Measurements from ENCODE around the gene HBE1. TPM values are rescaled to one million over a fixed set of nuclear protein-coding genes. Genes with fewer than 3 reads are reported as not detected.
A peak's percentile ranks its signal among the peaks of the same experiment; 100 is the strongest.

HBE1 gene
- total and polyA plus RNA-seq, 2 of the 8 experiments (the other 6 are each of a cell fraction or from before 2014, with no cell fraction given) = 0.39 TPM; not detected in 1

DNA sequence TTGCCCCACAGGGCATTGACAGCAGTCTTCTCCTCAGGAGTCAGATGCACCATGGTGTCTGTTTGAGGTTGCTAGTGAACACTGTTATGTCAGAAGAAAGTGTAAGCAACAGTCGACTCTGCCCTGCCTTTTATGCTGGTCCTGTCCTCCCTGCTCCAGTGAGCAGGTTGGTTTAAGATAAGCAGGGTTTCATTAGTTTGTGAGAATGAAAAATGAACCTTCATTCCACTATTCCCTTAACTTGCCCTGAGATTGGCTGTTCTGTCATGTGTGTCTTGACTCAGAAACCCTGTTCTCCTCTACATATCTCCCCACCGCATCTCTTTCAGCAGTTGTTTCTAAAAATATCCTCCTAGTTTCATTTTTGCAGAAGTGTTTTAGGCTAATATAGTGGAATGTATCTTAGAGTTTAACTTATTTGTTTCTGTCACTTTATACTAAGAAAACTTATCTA lies 35.3 kb downstream of the HBE1 start, which contains the start of gene HBD:
TSS of gene HBD (minus strand) at position 103 of the 454 bp plus-strand sequence. CDS start at position 53, 50 bp downstream.
- Histone ChIP-seq H3K4ac (replicated peaks; ENCODE audit: insufficient read length, low read depth, low read length) (no peak within 1 kb of the TSS), H3K23me2 (ENCODE audit: low read depth, low read length) (no peaks in the 10 kb centered on the region; the same call in 1 of the 2 replicates), H3K4me2 (ENCODE audit: insufficient read depth in 1 of 2, low read depth in 2 of 2, low read length in 2 of 2) (no peak within 1 kb of the TSS), H3K23ac (ENCODE audit: insufficient read length) (no peak within 1 kb of the TSS), H2BK120ac (replicated peaks; ENCODE audit: low read depth, low read length) (no peak within 1 kb of the TSS), H4K8ac (ENCODE audit: extremely low read depth, insufficient read depth, low read length) (no peak within 1 kb of the TSS), H4K20me1 (replicated peaks in 1 of 2; ENCODE audit: control insufficient read depth in 1 of 2, insufficient read depth in 2 of 2, low read length in 2 of 2) (no peaks in the 10 kb centered on the region), H3K27ac (ENCODE audit: low read depth, low read length) (no peak within 1 kb of the TSS), H4K5ac (ENCODE audit: insufficient read length, low read depth, low read length) (no peak within 1 kb of the TSS), H4K91ac (replicated peaks; ENCODE audit: insufficient read length, low read length) (no peak within 1 kb of the TSS), H3K4me3 (ENCODE audit: extremely low read depth in 1 of 4, insufficient read depth in 2 of 4, low read depth in 3 of 4, low read length in 4 of 4) (no peak within 1 kb of the TSS), H2BK20ac (ENCODE audit: low read length) (no peak within 1 kb of the TSS), H2BK15ac (ENCODE audit: low read length) (no peak within 1 kb of the TSS), H2BK5ac (ENCODE audit: low read depth, low read length) (no peak within 1 kb of the TSS), H3K9ac (replicated peaks in 1 of 4; ENCODE audit: extremely low read depth in 1 of 4, low read depth in 3 of 4, low read length in 3 of 4) (no peak within 1 kb of the TSS), H3K36me3 (ENCODE audit: control insufficient read depth in 2 of 4, insufficient read depth in 4 of 4, low read length in 3 of 4) (no peaks in the 10 kb centered on the region), H3K9me3 (ENCODE audit: insufficient read depth in 2 of 2, low read depth in 1 of 2, low read length in 1 of 2) (no peaks in the 10 kb centered on the region), H3K56ac (replicated peaks; ENCODE audit: insufficient read length, low read depth, low read length) (no peak within 1 kb of the TSS), H2BK12ac (ENCODE audit: low read depth, low read length) (no peak within 1 kb of the TSS), H2AFZ (ENCODE audit: low read length) (peak within 1 kb of the TSS; percentile 44; the same call in 1 of the 2 replicates), H3K27me3 (replicated peaks in 1 of 4; ENCODE audit: control insufficient read depth in 3 of 4, extremely low read depth in 1 of 4, insufficient read depth in 3 of 4, low read length in 3 of 4) (no peaks in the 10 kb centered on the region), H2AK5ac (ENCODE audit: low read depth, low read length) (no peak within 1 kb of the TSS), H3K79me2 (ENCODE audit: control insufficient read depth in 1 of 2, insufficient read depth in 2 of 2, low read length in 2 of 2) (no peaks in the 10 kb centered on the region), H3K79me1 (ENCODE audit: low read depth, low read length) (no peaks in the 10 kb centered on the region), H3K4me1 (replicated peaks in 1 of 4; ENCODE audit: control insufficient read depth in 3 of 4, insufficient read depth in 4 of 4, low read length in 3 of 4) (no peaks in the 10 kb centered on the region), H3K14ac (ENCODE audit: insufficient read length) (no peak within 1 kb of the TSS), H3K18ac (ENCODE audit: extremely low read depth, low read length) (no peak within 1 kb of the TSS)
- FAIRE-seq (no peak), DNase-seq (ENCODE audit: low read depth in 1 of 2, low spot score in 2 of 2) (no peak)
- 74% methylated on average over 2 of the region's 2 CpGs; no CpG with 5 or more reads in 1 of the 2 experiments for WGBS, 2 experiments (ENCODE audit: extremely low coverage in 1 of 2, insufficient coverage in 1 of 2, insufficient read length in 1 of 2, insufficient replicate concordance in 2 of 2, low coverage in 1 of 2, low lambda C conversion rate in 2 of 2, missing lambda C conversion rate in 1 of 2)
- CTCF ChIA-PET (ENCODE audit: partially characterized antibody) = interaction anchor here (0.6 kb wide), 1 partner anchor 624 kb away, joined by 3 read pairs; no protein-coding TSS in a partner anchor
- POLR2A ChIA-PET (ENCODE audit: partially characterized antibody) = no interaction called here
- TF ChIP-seq, protein P1, sequence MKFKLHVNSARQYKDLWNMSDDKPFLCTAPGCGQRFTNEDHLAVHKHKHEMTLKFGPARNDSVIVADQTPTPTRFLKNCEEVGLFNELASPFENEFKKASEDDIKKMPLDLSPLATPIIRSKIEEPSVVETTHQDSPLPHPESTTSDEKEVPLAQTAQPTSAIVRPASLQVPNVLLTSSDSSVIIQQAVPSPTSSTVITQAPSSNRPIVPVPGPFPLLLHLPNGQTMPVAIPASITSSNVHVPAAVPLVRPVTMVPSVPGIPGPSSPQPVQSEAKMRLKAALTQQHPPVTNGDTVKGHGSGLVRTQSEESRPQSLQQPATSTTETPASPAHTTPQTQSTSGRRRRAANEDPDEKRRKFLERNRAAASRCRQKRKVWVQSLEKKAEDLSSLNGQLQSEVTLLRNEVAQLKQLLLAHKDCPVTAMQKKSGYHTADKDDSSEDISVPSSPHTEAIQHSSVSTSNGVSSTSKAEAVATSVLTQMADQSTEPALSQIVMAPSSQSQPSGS (IDR thresholded peaks at IDR 0.05; ENCODE audit: low read length) = no peak
- TF ChIP-seq KDM4A (IDR thresholded peaks at IDR 0.05; ENCODE audit: low read depth, low read length, severe bottlenecking) (no peak), SAP30 (IDR thresholded peaks at IDR 0.05; ENCODE audit: insufficient read depth, insufficient replicate concordance, low read length) (no peak), CBX8 (IDR thresholded peaks at IDR 0.05; ENCODE audit: borderline replicate concordance, low read depth, low read length) (no peak), ASH2L (IDR thresholded peaks at IDR 0.05; ENCODE audit: low read length) (no peak), JUN (IDR thresholded peaks at IDR 0.05; ENCODE audit: low read depth, low read length) (no peak), RBBP5 (IDR thresholded peaks at IDR 0.05; ENCODE audit: borderline replicate concordance, low read depth, low read length) (no peak), POLR2AphosphoS5 (IDR thresholded peaks at IDR 0.05; ENCODE audit: low read depth, low read length) (no peak), SIRT6 (IDR thresholded peaks at IDR 0.05; ENCODE audit: low read length) (no peak), RFX5 (IDR thresholded peaks at IDR 0.05; ENCODE audit: borderline replicate concordance, low read depth, low read length) (no peak), NANOG (IDR thresholded peaks at IDR 0.05; ENCODE audit: insufficient read depth, low read depth, low read length, poor library complexity, severe bottlenecking) (no peak), EGR1 (IDR thresholded peaks at IDR 0.05; ENCODE audit: borderline replicate concordance, low read depth, low read length) (no peak), BCL11A (IDR thresholded peaks at IDR 0.05; ENCODE audit: low read depth in 2 of 2, low read length in 2 of 2) (no peak)

Data from H1 (cell line).